GM18502 (cell line): ENCODE data around the gene RBBP6.
"Not testable (repeated sequence)": the region's sequence is repeated elsewhere in the genome, so short reads cannot be mapped to it uniquely, and the experiment has no call there.

Source experiments
- ATAC-seq: cut with Tn5 transposase; IDR thresholded peaks from one replicate; pipeline ENCODE4 v1.9.1; 2021; ENCODE audit warnings: mild to moderate bottlenecking; ENCODE audit not compliant: unreplicated experiment, poor library complexity

Gene RBBP6

DNA sequence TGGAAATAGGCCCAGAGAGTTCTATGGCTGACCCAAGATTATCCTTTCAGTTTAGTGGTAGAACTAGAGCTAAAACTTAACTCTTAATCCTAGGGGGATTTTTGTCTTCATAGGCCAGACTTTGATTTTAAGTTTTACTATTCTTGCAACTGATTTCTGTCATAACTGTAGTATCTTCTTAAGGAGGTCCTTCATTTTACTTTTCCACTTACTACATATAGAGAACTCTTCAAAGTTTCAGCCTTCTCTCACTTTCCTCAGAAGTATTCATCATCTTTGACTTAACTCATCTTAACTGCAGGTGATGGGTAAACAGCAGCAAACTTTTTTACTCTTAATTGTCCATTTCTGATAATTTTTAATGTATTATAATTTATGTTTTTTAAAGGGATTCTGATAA lies 23.4 kb downstream of the RBBP6 start:
- ATAC-seq = no peak

DNA sequence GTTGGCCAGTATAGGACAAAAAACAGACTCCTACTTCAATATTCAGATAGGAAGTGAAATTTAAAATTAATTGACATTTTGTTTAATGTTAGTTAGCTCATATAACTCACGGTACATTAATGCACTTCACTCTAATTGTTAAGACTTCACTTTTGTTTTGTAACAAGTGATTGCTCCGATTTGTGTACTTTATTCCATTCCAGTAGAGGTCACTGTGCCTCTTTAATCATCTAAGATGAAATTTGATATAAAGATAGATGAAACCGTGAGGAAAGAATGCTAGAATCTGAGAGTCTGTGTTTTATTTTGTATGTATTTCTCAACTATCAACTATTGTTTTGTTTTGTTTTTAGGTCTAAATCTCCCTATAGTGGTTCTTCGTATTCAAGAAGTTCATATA lies 29.0 kb downstream of the RBBP6 start:
- no peak for ATAC-seq

DNA sequence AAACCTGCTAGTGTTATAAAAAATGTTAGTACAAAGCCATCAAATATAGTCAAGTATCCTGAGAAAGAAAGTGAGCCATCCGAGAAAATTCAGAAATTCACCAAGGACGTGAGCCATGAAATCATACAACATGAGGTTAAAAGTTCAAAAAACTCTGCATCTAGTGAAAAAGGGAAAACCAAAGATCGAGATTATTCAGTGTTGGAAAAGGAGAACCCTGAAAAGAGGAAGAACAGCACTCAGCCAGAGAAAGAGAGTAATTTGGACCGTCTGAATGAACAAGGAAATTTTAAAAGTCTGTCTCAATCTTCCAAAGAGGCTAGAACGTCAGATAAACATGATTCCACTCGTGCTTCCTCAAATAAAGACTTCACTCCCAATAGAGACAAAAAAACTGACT lies 31.7 kb downstream of the RBBP6 start:
- ATAC-seq = no peak

DNA sequence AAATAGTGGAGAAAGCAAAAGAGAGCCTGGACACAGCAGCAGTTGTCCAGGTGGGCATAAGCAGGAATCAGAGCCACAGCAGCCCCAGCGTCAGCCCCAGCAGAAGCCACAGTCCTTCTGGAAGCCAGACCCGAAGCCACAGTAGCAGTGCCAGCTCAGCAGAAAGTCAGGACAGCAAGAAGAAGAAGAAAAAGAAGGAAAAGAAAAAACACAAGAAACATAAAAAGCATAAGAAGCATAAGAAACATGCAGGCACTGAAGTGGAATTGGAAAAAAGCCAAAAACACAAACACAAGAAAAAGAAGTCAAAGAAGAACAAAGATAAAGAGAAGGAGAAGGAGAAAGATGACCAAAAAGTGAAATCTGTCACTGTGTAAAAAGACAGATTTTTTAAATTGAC lies 32.7 kb downstream of the RBBP6 start:
- ATAC-seq = no peak

DNA sequence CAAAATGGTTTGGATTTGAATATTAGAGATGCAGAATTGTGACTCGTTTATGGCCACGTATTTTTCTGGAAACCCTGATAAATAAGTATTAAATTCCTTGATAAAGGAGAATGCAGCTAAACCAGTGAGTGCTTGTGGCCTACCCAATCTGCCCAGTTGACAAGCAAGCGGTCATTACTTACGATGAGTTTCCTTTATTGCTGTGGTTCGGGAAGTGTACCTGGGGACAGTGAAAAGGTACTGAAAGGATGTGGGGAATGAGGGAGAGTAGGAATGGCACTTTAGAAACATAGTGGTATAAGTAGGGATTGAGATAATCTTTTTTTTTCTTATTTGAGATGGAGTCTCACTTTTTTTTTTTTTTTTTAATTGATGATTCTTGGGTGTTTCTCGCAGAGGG lies 33.8 kb downstream of the RBBP6 start:
- ATAC-seq = no peak

DNA sequence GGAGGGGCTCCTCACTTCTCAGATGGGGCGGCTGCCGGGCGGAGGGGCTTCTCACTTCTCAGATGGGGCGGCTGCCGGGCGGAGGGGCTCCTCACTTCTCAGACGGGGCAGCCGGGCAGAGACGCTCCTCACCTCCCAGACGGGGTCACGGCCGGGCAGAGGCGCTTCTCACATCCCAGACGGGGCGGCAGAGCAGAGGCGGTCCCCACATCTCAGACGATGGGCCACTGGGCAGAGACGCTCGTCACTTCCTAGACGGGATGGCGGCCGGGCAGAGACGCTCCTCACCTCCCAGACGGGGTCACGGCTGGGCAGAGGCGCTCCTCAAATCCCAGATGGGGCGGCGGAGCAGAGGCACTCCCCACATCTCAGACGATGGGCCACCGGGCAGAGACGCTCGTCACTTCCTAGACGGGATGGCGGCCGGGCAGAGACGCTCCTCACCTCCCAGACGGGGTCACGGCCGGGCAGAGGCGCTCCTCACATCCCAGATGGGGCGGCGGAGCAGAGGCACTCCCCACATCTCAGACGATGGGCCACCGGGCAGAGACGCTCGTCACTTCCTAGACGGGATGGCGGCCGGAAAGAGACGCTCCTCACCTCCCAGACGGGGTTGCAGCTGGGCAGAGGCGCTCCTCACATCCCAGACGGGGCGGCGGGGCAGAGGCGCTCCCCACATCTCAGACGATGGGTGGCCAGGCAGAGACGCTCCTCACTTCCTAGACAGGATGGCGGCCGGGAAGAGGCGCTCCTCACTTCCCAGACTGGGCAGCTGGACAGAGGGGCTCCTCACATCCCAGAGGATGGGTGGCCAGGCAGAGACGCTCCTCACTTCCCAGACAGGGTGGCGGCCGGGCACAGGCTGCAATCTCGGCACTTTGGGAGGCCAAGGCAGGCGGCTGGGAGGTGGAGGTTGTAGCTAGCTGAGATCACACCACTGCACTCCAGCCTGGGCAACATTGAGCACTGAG lies 35.4 kb downstream of the RBBP6 start:
- ATAC-seq = not testable (repeated sequence)

DNA sequence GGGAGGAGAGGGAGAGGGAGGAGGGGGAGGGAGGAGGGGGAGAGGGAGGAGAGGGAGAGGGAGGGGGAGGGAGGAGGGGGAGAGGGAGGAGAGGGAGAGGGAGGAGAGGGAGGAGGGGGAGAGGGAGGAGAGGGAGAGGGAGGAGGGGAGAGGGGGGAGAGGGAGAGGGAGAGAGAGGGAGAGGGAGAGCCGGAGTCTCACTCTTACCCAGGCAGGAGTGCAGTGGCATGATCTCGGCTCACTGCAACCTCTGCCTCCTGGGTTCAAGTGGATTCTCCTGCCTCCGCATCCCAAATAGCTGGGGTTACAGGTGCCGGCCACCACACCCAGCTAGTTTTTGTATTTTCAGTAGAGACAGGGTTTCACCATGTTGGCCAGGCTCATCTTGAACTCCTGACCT lies 36.4 kb downstream of the RBBP6 start:
- not testable (repeated sequence) for ATAC-seq

DNA sequence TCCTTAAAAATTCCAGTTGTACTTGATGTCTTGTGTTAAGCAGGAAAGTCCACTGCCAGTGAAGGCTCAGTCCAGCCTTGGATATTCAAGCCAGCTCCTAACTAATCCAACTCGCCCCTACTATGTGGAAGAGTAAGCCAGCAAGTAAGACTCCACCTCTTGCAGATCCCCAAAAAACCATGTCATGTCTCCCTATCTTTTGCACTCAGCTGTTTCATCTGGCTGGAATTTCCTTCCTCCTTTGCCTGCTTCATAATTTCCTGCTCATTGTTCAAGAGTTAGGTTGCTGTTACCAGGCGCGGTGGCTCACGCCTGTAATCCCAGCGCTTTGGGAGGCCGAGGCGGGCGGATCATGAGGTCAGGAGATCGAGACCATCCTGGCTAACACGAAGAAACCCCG lies 37.8 kb downstream of the RBBP6 start:
- ATAC-seq = no peak

DNA sequence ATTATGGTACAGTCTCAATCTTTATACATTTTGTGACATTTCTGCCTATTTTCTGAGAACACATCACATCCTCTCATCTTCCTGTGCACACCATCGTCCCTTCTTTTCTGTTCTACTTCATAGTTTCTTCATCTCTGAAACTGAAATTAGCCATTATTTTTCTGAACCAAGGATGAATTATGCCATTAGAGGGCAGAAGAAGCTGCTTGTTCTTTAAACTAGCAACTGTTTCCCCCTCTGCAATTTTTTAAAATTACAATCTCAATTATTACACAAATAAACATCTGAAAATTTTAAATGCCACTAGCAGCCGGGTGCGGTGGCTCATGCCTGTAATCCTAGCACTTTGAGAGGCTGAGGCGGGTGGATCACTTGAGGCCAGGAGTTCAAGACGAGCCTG lies 41.3 kb downstream of the RBBP6 start:
- ATAC-seq = no peak

DNA sequence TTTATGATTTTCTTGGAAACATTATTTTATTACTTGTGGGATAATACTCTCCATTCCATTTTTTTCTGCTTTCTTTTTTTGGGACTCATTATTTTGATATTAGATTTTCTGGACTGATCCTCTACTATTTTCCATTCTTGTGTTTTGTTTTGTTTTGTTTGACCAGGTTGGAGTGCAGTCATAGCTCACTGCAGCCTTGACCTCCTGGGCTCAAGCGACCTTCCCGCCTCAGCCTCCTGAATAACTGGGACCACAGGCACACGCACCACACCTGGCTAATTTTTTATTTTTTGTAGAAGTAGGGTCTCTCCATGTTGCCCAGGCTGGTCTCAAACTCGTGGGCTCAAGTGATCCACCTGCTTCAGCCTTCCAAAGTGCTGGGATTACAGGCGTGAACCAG lies 44.1 kb downstream of the RBBP6 start:
- ATAC-seq = no peak

DNA sequence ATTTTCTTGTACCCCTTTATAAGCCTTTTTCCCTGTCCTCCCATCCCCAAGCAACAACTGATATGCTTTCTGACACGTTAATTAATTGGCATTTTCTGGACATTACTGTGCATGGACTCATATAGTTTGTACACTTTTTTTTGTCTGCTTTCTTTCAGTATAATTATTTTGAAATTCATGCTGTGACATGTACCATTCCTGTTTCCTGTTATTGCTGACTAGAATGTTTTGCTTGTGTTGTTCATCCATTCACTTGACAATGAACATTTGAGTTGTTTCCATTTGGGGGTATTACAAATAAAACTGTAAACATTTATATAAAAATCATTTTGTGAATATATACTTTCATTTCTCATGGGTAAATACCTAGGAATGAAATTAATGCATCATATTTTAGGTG lies 50.6 kb downstream of the RBBP6 start:
- ATAC-seq = no peak

DNA sequence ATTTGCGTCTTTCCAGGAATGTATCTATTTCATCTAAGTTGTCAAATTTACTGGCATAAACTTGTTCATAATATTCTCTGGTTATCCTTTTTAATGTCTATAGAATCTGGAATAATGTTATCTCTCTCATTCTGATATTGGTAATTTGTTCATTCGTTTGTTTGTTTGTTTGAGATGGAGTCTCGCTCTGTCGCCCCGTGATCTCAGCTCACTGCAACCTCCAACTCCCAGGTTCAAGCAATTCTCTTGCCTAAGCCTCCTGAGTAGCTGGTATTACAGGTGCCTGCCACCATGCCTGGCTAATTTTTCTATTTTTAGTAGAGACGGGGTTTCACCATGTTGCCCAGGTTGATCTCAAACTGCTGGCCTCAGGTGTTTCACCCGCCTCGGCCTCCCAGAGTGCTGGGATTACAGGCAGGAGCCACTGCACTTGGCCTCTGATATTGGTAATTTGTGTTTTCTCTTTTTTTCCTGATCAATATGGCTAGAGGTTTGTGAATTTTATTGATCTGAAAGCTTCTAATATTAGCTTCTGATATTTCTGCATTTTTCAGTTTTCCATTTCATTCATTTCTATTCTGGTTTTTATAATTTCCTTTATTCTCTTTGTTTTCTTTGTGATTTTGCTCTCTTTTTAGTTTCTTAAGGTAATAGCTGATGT lies 59.5 kb downstream of the RBBP6 start:
- ATAC-seq = no peak

DNA sequence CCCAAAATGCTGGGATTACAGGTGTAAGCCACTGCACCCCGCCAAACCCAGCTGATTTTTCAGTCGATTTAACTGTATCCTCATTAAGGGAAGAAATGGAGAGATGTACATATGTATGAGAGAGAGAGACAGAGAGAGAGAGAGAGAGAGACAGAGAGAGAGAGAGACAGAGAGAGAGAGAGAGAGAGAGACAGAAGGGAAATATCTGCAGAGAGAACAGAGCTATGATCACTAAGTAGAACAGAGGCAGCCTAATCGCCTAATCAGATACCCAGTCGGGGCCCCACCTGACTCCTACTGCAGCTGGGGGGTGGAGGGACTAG lies 70.0 kb downstream of the RBBP6 start:
- no peak for ATAC-seq

DNA sequence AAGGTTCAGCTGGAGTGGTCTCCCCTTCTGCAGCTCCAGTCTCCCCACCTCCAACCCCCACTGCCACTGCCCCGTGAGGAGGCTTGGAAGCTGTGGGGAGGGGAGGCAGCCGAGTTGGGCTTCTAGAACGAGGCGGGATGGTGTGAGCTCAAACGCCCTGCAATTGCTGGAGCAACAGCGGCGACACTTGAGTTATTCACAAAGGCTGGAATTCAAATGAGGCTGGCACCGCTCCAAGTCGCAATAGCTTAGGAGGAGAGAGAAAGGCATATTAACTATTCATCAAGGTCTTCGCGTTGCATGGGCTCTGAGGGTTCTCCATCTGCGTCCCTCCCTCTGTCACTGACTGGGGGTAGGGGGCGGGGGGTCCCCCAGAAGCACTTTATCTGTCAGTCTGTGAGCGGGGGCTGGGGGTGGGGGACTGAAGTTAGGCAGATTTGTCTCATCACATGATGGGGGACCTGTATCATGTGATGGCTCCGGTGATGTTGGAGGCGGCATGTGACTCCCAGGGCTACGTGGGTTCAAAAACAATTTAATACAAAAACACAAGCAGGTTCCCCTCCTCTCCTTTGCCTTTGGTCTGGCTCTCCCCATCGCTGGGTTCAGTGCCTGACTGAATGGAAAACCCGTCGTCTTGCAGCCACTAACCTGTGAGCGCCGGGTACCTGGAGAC lies 70.5 kb downstream of the RBBP6 start:
- ATAC-seq = no peak

DNA sequence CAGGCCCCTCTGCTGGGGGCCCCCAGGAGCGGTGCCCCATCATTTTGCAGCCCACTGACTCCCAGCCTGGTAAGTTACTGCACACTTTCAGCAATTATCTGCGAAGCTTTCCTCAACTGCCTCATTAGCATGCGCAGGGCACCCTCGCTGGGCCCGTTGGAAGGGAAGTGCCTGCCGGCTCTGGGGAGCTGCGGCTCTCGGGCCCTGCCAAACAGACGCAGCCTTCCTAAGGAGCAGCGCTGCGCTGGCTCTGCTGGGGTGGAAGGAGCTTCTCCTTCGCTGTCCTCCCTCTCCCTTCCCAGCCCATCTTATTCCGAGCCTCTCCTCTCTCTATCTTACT lies 71.0 kb downstream of the RBBP6 start:
- no peak for ATAC-seq

DNA sequence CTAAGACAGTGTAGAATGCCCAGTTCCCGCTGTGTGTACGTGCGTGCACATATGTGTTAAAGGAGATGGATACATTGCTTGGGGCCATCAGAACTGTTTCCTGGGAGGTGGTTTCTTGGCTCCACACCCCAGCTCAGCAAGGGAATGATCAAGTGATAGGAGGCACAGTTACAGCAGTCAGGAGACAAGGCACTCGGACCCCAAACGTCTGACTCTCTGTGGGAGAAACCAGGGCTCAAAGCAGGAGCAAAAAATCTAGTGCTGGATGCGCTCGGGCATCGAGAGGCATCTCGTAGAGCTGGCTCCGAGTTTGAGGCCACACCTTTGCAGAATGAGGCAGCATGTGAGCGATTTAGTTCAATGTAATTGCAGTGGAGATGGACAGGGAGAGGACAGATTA lies 71.9 kb downstream of the RBBP6 start:
- ATAC-seq = no peak

DNA sequence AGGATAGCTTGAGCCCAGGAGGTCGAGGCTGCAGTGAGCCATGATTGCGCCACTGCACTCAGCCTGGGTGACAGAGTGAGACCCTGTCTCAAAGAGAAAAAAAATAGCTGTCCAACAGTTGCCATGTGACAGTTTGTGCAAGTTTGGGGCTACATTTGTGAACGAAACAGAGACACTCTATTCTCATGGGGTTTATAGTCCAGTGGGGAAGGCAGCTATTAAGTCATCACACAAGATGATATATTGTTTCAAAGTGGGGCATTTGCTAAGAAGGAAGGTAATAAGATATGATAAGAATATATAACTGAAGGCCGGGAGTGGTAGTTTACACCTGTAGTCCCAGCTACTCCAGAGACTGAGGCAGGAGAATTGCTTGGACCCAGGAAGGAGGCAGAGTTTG lies 73.3 kb downstream of the RBBP6 start:
- ATAC-seq = no peak

DNA sequence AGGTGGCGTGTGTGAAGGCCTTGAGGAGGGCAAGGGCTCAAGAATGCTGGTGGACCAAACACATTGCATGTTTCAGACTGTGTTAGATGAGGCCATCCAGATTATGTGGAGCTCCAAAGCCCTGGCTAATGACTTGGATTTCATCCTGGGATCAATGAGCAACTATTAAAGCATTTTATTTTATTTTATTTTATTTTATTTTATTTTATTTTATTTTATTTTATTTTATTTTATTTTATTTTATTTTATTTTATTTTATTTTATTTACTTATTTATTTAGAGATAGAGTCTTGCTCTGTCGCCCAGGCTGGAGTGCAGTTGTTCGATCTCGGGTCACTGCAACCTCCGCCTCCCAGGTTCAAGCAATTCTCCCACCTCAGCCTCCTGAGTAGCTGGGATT lies 73.9 kb downstream of the RBBP6 start:
- ATAC-seq = not testable (repeated sequence)

DNA sequence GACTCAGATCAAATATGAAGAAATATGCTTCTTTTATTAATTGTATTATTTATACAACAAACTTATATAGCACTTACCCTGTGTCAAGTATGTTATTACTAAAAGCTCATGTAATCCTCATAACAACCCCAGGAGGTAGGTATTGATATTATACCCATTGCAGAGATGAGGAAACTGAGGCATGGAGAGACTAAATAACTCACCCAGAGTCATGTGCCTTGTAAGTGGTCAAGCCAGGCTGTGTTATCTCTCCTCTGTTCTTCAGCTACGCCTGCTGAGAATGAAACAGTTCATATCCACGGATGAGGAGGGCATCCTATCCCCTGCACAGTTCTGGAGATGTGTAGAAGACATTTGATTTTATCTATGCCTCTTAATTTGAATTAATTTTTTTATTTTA lies 78.1 kb downstream of the RBBP6 start:
- no peak for ATAC-seq
